A549 treated with dexamethasone at 1 μM for 4 hours (cell line): ENCODE data around the gene UNG. TPM values are rescaled to one million over a fixed set of nuclear protein-coding genes. Genes with fewer than 3 reads are reported as not detected.

Experiments
- total RNA-seq: library from RNA; stranded (reverse); fragments of 200-300 nt; extraction: Qiagen RNA extraction; gene quantifications from 5 replicates; pipeline ENCODE4 v1.2.3, GENCODE V29; 2022

The UNG gene
- 90.2 to 96.5 TPM (median 93.2 TPM) in 5 replicates for total RNA-seq

DNA sequence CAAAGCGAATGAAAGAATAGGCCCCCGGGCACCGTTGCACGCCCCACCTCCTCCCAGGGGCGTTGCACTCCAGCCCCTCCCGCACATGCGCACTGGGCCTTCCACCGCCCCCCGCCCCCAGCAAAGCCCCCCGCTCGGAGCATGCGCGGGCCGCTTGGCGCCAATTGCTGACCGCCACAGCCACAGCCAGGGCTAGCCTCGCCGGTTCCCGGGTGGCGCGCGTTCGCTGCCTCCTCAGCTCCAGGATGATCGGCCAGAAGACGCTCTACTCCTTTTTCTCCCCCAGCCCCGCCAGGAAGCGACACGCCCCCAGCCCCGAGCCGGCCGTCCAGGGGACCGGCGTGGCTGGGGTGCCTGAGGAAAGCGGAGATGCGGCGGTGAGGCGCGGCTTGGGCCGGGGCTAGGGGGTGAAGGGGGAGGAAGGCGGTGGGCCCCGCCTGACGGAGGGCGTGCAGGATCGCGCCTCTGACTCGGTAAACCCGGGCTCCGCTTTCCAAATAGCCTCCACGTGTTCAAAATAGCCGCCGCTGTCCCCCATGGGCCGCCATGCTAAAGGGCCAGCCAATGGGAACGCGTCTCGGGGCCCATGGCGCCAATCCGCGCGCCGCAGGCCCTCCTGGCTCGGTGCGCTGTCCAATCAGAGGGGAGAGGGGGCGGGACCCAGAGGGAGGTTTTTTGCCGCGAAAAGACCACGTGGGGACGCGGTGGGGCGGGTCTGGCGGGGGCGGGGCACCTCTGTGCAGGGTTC lies at the start of gene UNG:
Gene UNG, plus strand, starts transcription at position 163 of the 748 bp plus-strand sequence. Its CDS starts 83 bp downstream, at position 246.

DNA sequence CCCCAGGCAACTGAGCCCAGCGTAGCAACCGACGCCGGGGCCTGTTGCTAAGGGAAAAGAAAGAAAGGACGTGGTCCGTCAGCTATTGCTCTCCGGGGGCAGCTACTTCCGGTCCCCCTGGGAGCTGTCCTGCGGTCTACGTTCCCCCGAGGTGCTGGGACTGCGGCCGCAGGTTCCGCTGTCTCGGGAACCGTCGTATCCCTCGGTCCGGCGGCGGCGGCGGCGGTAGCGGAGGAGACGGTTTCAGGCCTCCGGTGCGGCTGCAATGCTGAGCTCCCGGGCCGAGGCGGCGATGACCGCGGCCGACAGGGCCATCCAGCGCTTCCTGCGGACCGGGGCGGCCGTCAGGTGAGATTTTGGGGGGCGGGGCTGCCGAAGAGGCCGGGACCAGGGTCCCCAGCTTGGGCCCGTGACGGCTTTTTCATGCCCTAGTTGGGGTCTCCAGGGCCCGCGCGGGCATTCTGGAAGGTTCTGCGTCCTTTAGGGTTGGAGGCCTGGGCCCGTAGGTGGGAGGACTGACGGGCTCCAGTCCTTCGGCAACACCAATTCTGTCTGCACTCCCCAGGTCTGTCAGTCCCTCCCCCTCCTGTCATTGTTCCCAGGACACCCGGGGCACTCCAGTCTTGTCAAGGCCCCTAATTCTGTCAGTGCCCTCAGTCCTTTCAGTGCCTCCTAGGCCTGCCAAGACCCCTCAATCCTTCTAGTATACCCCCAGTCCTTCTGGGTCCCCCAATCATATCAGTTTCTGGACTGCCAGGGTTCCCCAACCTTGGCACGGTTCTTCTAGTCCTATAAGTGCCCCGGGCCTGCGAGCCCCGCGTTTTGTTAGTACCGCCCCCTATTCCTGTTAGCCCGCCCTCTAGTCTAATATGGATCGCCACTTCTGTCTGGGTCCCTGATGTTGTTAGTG lies 44.7 kb upstream of the UNG start, which contains the start of gene USP30:
Gene USP30, plus strand, starts transcription at position 163 of the 910 bp plus-strand sequence. Its CDS starts 103 bp downstream, at position 266.

GRCh38 chr12:109093022-109093918 lies 4.1 kb upstream of the UNG start, which contains the start of gene ALKBH2:
Gene ALKBH2 (minus strand): TSS chr12:109093472. CDS start chr12:109092786, 686 bp downstream.

GRCh38 chr12:109115758-109116610 lies 18.6 kb downstream of the UNG start, which contains the start of gene ACACB:
Gene ACACB (plus strand): TSS chr12:109116587. CDS start chr12:109139406, 22,819 bp downstream.

Other genes with a start within 250 kb of the UNG start
- 11.9 to 28.6 TPM (median 24.1 TPM) in 5 replicates for gene SSH1, start 240.0 kb upstream of the UNG start, total RNA-seq
- not detected in 5 replicates for gene DAO, start 217.5 kb upstream of the UNG start, total RNA-seq
- not detected in 5 replicates for gene SVOP, start 76.5 kb upstream of the UNG start, total RNA-seq
- 6.9 to 10.7 TPM (median 9.8 TPM) in 5 replicates for gene USP30, start 45.0 kb upstream of the UNG start, total RNA-seq
- 47.8 to 54.7 TPM (median 50.2 TPM) in 5 replicates for gene ALKBH2, start 4.1 kb upstream of the UNG start, total RNA-seq
- gene ACACB, start 19.0 kb downstream of the UNG start, total RNA-seq, result 11.0 to 18.0 TPM (median 15.5 TPM) in 5 replicates
- gene FOXN4, start 211.7 kb downstream of the UNG start, total RNA-seq, result 0.02 to 0.08 TPM (median 0.08 TPM) in 4 of 5 replicates, not detected in the other